Testis (tissue), 3 donors: ENCODE measurements around the gene INPP5A. TPM values are rescaled to one million over a fixed set of nuclear protein-coding genes. Genes with fewer than 3 reads are reported as not detected.

ENCODE experiments used
- DNase-seq: peaks from one replicate; pipeline ENCODE4 v3.0.0-alpha.2; 2019
- H3K27ac ChIP-seq, 2 donors: fragments of 200-600 bp; sonication (generic); one replicate each; pipeline ENCODE4 v1.5.1; 2019
- H3K27me3 ChIP-seq: fragments of 200-600 bp; sonication (generic); one replicate; pipeline ENCODE4 v1.5.1; 2019
- H3K36me3 ChIP-seq: fragments of 200-600 bp; sonication (generic); one replicate; pipeline ENCODE4 v1.5.1; 2017; ENCODE audit warnings: low read depth; ENCODE audit errors: missing control alignments
- H3K4me1 ChIP-seq: fragments of 200-600 bp; sonication (generic); one replicate; pipeline ENCODE4 v1.5.1; 2019
- H3K4me3 ChIP-seq, 2 donors: fragments of 200-600 bp; sonication (generic); one replicate each; pipeline ENCODE4 v1.5.1; 2017 to 2019
- H3K9me3 ChIP-seq: fragments of 200-600 bp; sonication (generic); one replicate; pipeline ENCODE4 v1.5.1; 2017
- CTCF ChIP-seq, 3 experiments: fragments of 450-650 bp in 2 of 3; fragments of 200-600 bp in 1 of 3; sonication (generic) in 1 of 3; IDR thresholded peaks; one replicate each; pipeline ENCODE4 v1.5.1; 2016 to 2019; ENCODE audit warnings: antibody characterized with exemption in 3 of 3, mild to moderate bottlenecking in 2 of 3, moderate library complexity in 1 of 3
- POLR2A ChIP-seq: fragments of 450-650 bp; IDR thresholded peaks from one replicate; pipeline ENCODE4 v1.6.1; 2017; ENCODE audit warnings: antibody characterized with exemption, mild to moderate bottlenecking, moderate library complexity
- WGBS, 2 donors: methylation state at CpG; one replicate each; pipeline ENCODE4 v1.1.5; 2018; 5-methylcytosine and 5-hydroxymethylcytosine counted together
- intact Hi-C: fragments of 100-400 bp; cut with DNase I; formaldehyde crosslinking; loops from one replicate; pipeline ENCODE4 v1.15.1; 2023; ENCODE audit warnings: low total_unique reads
- polyA plus RNA-seq: library from polyadenylated mRNA; stranded (reverse); fragments of 350-450 nt; fragmentation: Illumina TruSeq; extraction: RNeasy Lipid Tissue Mini Kit (QIAGEN cat#74804); gene quantifications from one replicate; pipeline ENCODE4 v1.2.3, GENCODE V29; 2014; ENCODE audit warnings: low read depth, low replicate concordance; ENCODE audit not compliant: insufficient read depth
- total RNA-seq, 2 donors: library from RNA; depleted of rRNA; stranded (reverse); fragments of >200 nt; gene quantifications; one replicate each; pipeline ENCODE4 v1.2.3, GENCODE V29; 2016

Gene INPP5A
- total and polyA plus RNA-seq, 3 donors from 2014 or later, result 54.1 to 103 (median 73.0) TPM

GRCh38 chr10:132753596-132753995 is 216.0 kb downstream of the INPP5A start:
- Histone ChIP-seq H3K4me3 (no peak overlapping the region), H3K4me1 (no peaks in the 10 kb centered on the region), H3K27ac (no peak overlapping the region), H3K27me3 (no peaks in the 10 kb centered on the region), H3K36me3 (no peaks in the 10 kb centered on the region), H3K9me3 (no peaks in the 10 kb centered on the region)
- intact Hi-C loops, result no loop called here
- peak; percentile 54 for DNase-seq
- WGBS, 2 donors, result 59 to 76% methylated on average over 14 to 15 of the region's 15 CpGs
- TF ChIP-seq POLR2A, result no peak
- TF ChIP-seq CTCF (IDR thresholded peaks at IDR 0.05), result no peak

- DNase-seq, result no peak
- TF ChIP-seq CTCF (IDR thresholded peaks at IDR 0.05) (no peak), POLR2A (no peak)
- no peak overlapping the region for H3K27ac ChIP-seq
- no peaks in the 10 kb centered on the region for H3K9me3 ChIP-seq
- no peak overlapping the region for H3K4me3 ChIP-seq
- no peaks in the 10 kb centered on the region for H3K36me3 ChIP-seq
- no peaks in the 10 kb centered on the region for H3K27me3 ChIP-seq
- 82 to 98% methylated on average over 11 to 18 of the region's 18 CpGs for WGBS, 2 donors
- no peaks in the 10 kb centered on the region for H3K4me1 ChIP-seq
- intact Hi-C loops, result no loop called here
Observed at GRCh38 chr10:132754071-132754470, 216.5 kb downstream of the INPP5A start.

- Histone ChIP-seq H3K27ac (no peak overlapping the region), H3K36me3 (no peaks in the 10 kb centered on the region), H3K9me3 (no peaks in the 10 kb centered on the region), H3K27me3 (no peaks in the 10 kb centered on the region), H3K4me3 (no peak overlapping the region), H3K4me1 (no peaks in the 10 kb centered on the region)
- no peak for TF ChIP-seq POLR2A
- no peak for TF ChIP-seq CTCF (IDR thresholded peaks at IDR 0.05)
- intact Hi-C loops, result no loop called here
- DNase-seq, result no peak
- WGBS, 2 donors, result 84 to 88% methylated on average over 15 of the region's 15 CpGs
Observed at GRCh38 chr10:132755166-132755711, 217.7 kb downstream of the INPP5A start.

GRCh38 chr10:132756591-132756990 is 219.0 kb downstream of the INPP5A start:
- Histone ChIP-seq H3K27ac (no peak overlapping the region), H3K36me3 (no peaks in the 10 kb centered on the region), H3K4me3 (no peak overlapping the region), H3K9me3 (no peaks in the 10 kb centered on the region), H3K27me3 (no peaks in the 10 kb centered on the region), H3K4me1 (no peaks in the 10 kb centered on the region)
- intact Hi-C loops, result no loop called here
- 91 to 94% methylated on average over 14 of the region's 14 CpGs for WGBS, 2 donors
- no peak for TF ChIP-seq POLR2A
- no peak for TF ChIP-seq CTCF (IDR thresholded peaks at IDR 0.05)
- DNase-seq, result no peak

GRCh38 chr10:132757171-132757570 is 219.6 kb downstream of the INPP5A start:
- DNase-seq, result no peak
- Histone ChIP-seq H3K4me1 (no peaks in the 10 kb centered on the region), H3K9me3 (no peaks in the 10 kb centered on the region), H3K36me3 (no peaks in the 10 kb centered on the region), H3K27me3 (no peaks in the 10 kb centered on the region), H3K4me3 (no peak overlapping the region), H3K27ac (no peak overlapping the region)
- intact Hi-C loops, result no loop called here
- TF ChIP-seq CTCF (IDR thresholded peaks at IDR 0.05), result no peak
- TF ChIP-seq POLR2A, result no peak
- WGBS, 2 donors, result 89 to 96% methylated on average over 16 to 25 of the region's 27 CpGs
